Liver (tissue), 9 donors: ENCODE measurements around the gene ZNRF2. TPM values are rescaled to one million over a fixed set of nuclear protein-coding genes. Genes with fewer than 3 reads are reported as not detected.

ENCODE experiments used
- DNase-seq: peaks from one replicate; pipeline ENCODE4 v3.0.0-alpha.2; 2017; ENCODE audit warnings: low spot score
- H3K27ac ChIP-seq, 2 donors: one replicate each; pipeline ENCODE4 v1.7.0; 2013; ENCODE audit warnings: inconsistent platforms in 2 of 2, low read length in 2 of 2, control low read depth in 1 of 2, low read depth in 1 of 2, mild to moderate bottlenecking in 1 of 2
- H3K27me3 ChIP-seq, 4 donors: one replicate each; pipeline versions ENCODE4 v1.6.1 to v1.7.0; 2013; ENCODE audit warnings: low read length in 3 of 4, inconsistent platforms in 1 of 4, mild to moderate bottlenecking in 1 of 4, moderate library complexity in 1 of 4; ENCODE audit not compliant: control insufficient read depth in 4 of 4, insufficient read depth in 4 of 4
- H3K36me3 ChIP-seq, 4 donors: one replicate each; pipeline versions ENCODE4 v1.6.1 to v1.7.0; 2013; ENCODE audit warnings: low read length in 3 of 4, mild to moderate bottlenecking in 3 of 4, low read depth in 1 of 4, moderate library complexity in 1 of 4; ENCODE audit not compliant: control insufficient read depth in 4 of 4, insufficient read depth in 3 of 4
- H3K4me1 ChIP-seq, 4 donors: one replicate each; pipeline versions ENCODE4 v1.6.1 to v1.7.0; 2013; ENCODE audit warnings: low read length in 3 of 4, mild to moderate bottlenecking in 3 of 4, moderate library complexity in 1 of 4; ENCODE audit not compliant: control insufficient read depth in 4 of 4, insufficient read depth in 4 of 4
- H3K4me3 ChIP-seq, 3 donors: one replicate each; pipeline versions ENCODE4 v1.6.1 to v1.7.0; 2013; ENCODE audit warnings: low read length in 3 of 3, control low read depth in 1 of 3, low read depth in 1 of 3, mild to moderate bottlenecking in 1 of 3
- H3K9ac ChIP-seq, 2 donors: one replicate each; pipeline ENCODE4 v1.7.0; 2013; ENCODE audit warnings: low read length in 2 of 2, mild to moderate bottlenecking in 2 of 2, moderate library complexity in 2 of 2, control low read depth in 1 of 2, low read depth in 1 of 2
- H3K9me3 ChIP-seq, 4 donors: one replicate each; pipeline versions ENCODE4 v1.6.1 to v1.7.0; 2013; ENCODE audit warnings: low read length in 3 of 4; ENCODE audit not compliant: control insufficient read depth in 4 of 4
- ATF3 ChIP-seq: IDR thresholded peaks from 2 replicates; pipeline ENCODE4 v1.6.1; 2016; ENCODE audit warnings: antibody characterized with exemption
- CTCF ChIP-seq: fragments of 150-350 bp; IDR thresholded peaks from 2 replicates; pipeline ENCODE4 v1.5.1; 2017; ENCODE audit warnings: improper control_type of control experiment, low read depth, low read length; ENCODE audit not compliant: missing input control
- EGR1 ChIP-seq, 2 donors: IDR thresholded peaks; 2 replicates each; pipeline ENCODE4 v1.6.1; 2016 to 2018; ENCODE audit warnings: antibody characterized with exemption in 2 of 2, low read depth in 2 of 2
- FOXA1 ChIP-seq: IDR thresholded peaks from 2 replicates; pipeline ENCODE4 v1.6.1; 2016; ENCODE audit warnings: antibody characterized with exemption
- FOXA2 ChIP-seq: IDR thresholded peaks from 2 replicates; pipeline ENCODE4 v1.6.1; 2016; ENCODE audit warnings: antibody characterized with exemption
- GABPA ChIP-seq, 2 donors: IDR thresholded peaks in 1 of 2; conservative IDR thresholded peaks in 1 of 2; 2 replicates each; pipeline ENCODE4 v1.6.1; 2016; ENCODE audit warnings: antibody characterized with exemption in 2 of 2, mild to moderate bottlenecking in 1 of 2, moderate library complexity in 1 of 2
- HNF4A ChIP-seq, 2 donors: conservative IDR thresholded peaks; 2 replicates each; pipeline ENCODE4 v1.6.1; 2016; ENCODE audit warnings: antibody characterized with exemption in 2 of 2, mild to moderate bottlenecking in 2 of 2
- HNF4G ChIP-seq: IDR thresholded peaks from 2 replicates; pipeline ENCODE4 v1.6.1; 2016; ENCODE audit warnings: antibody characterized with exemption
- JUND ChIP-seq, 2 donors: IDR thresholded peaks; 2 replicates each; pipeline ENCODE4 v1.6.1; 2016; ENCODE audit warnings: antibody characterized with exemption in 2 of 2
- MAX ChIP-seq: IDR thresholded peaks from 2 replicates; pipeline ENCODE4 v1.6.1; 2016; ENCODE audit warnings: antibody characterized with exemption
- NR2F2 ChIP-seq: IDR thresholded peaks from 2 replicates; pipeline ENCODE4 v1.6.1; 2016; ENCODE audit warnings: antibody characterized with exemption
- RAD21 ChIP-seq, 2 donors: IDR thresholded peaks; 2 replicates each; pipeline ENCODE4 v1.6.1; 2016; ENCODE audit warnings: antibody characterized with exemption in 2 of 2, mild to moderate bottlenecking in 2 of 2
- REST ChIP-seq: IDR thresholded peaks from 2 replicates; pipeline ENCODE4 v1.6.1; 2016; ENCODE audit warnings: antibody characterized with exemption, mild to moderate bottlenecking
- RXRA ChIP-seq, 2 donors: IDR thresholded peaks; 2 replicates each; pipeline ENCODE4 v1.6.1; 2017 to 2018; ENCODE audit warnings: antibody characterized with exemption in 2 of 2, mild to moderate bottlenecking in 1 of 2
- SP1 ChIP-seq: IDR thresholded peaks from 2 replicates; pipeline ENCODE4 v1.6.1; 2018; ENCODE audit warnings: antibody characterized with exemption, mild to moderate bottlenecking
- TAF1 ChIP-seq: conservative IDR thresholded peaks from 2 replicates; pipeline ENCODE4 v1.6.1; 2016; ENCODE audit warnings: antibody characterized with exemption, mild to moderate bottlenecking
- YY1 ChIP-seq: IDR thresholded peaks from 2 replicates; pipeline ENCODE4 v1.6.1; 2016; ENCODE audit warnings: antibody characterized with exemption, mild to moderate bottlenecking
- ZBTB33 ChIP-seq: IDR thresholded peaks from 2 replicates; pipeline ENCODE4 v1.6.1; 2016; ENCODE audit warnings: antibody characterized with exemption
- WGBS: extraction: QIAGEN DNeasy Blood & Tissue Kit; methylation state at CpG from one replicate; pipeline ENCODE4 v1.1.7; 2013; 5-methylcytosine and 5-hydroxymethylcytosine counted together
- polyA plus RNA-seq, 2 donors: library from polyadenylated mRNA; stranded (reverse) in 1 of 2; unstranded in 1 of 2; fragments of 200-250 nt in 1 of 2; fragments of >200 nt in 1 of 2; fragmentation: Nextera tagmentation in 1 of 2; extraction: Ambion mirVana in 1 of 2; gene quantifications; one replicate each; pipeline versions ENCODE4 v1.2.1 to v1.2.3, GENCODE V29; 2013 to 2015
- total RNA-seq, 2 donors: library from RNA; depleted of rRNA; stranded (reverse); fragments of >200 nt; gene quantifications; one replicate each; pipeline ENCODE4 v1.2.3, GENCODE V29; 2014
- donor health status: healthy.
- donor health status: healthy.
- donor health status: healthy.
- donor health status: healthy.
- donor health status: healthy.

The ZNRF2 gene
- total and polyA plus RNA-seq, 4 donors = 6.9 to 30.0 (median 12.7) TPM

GRCh38 chr7:30256349-30256858 is 28.0 kb upstream of the ZNRF2 start:
- no peak overlapping the region for H3K9ac ChIP-seq
- H3K36me3 ChIP-seq = no peaks in the 10 kb centered on the region
- H3K27me3 ChIP-seq = no peaks in the 10 kb centered on the region
- TF ChIP-seq HNF4A (conservative IDR thresholded peaks at IDR 0.05) = no peak
- no peak for TF ChIP-seq RXRA (IDR thresholded peaks at IDR 0.05)
- no peak for TF ChIP-seq MAX
- TF ChIP-seq FOXA2 = no peak
- TF ChIP-seq TAF1 = no peak
- TF ChIP-seq SP1 = no peak
- no peak for TF ChIP-seq NR2F2
- no peak for TF ChIP-seq ZBTB33
- no peak for TF ChIP-seq GABPA (IDR thresholded peaks at IDR 0.05 in 1 of 2, conservative IDR thresholded peaks at IDR 0.05 in 1 of 2)
- TF ChIP-seq REST = no peak
- TF ChIP-seq HNF4G = no peak
- no peak for TF ChIP-seq ATF3
- TF ChIP-seq JUND (IDR thresholded peaks at IDR 0.05) = no peak
- TF ChIP-seq YY1 = no peak
- no peak for TF ChIP-seq FOXA1
- no peak for TF ChIP-seq EGR1 (IDR thresholded peaks at IDR 0.05; ENCODE audit: low read depth in 2 of 2)
- no peak for TF ChIP-seq RAD21 (IDR thresholded peaks at IDR 0.05)
- TF ChIP-seq CTCF = no peak
- no peak for DNase-seq
- no peaks in the 10 kb centered on the region for H3K9me3 ChIP-seq
- 93% methylated on average over 10 of the region's 10 CpGs for WGBS
- no peak overlapping the region for H3K27ac ChIP-seq
- H3K4me1 ChIP-seq = peaks cover 12 to 39% (median 35%) of the 10 kb centered on the region in 4 donors
- no peak overlapping the region for H3K4me3 ChIP-seq
